SK-N-SH (cell line): ENCODE data around the gene MACROD2. TPM values are rescaled to one million over a fixed set of nuclear protein-coding genes. Genes with fewer than 3 reads are reported as not detected.

Experiments used
- CTCF ChIA-PET: fragments of 300-600, 350-600 bp; formaldehyde crosslinking; extraction: SDS; loops from one replicate; lab custom pipeline; 2021; lab: Yijun Ruan, JAX
- POLR2A ChIA-PET: fragments of 350-600 bp; sonication (Branson Sonifier 250); formaldehyde crosslinking; extraction: SDS; loops from one replicate; lab custom pipeline; 2020; ENCODE audit warnings: antibody characterized with exemption, inconsistent platforms; lab: Yijun Ruan, JAX
- DNase-seq: peaks from one replicate; pipeline ENCODE4 v3.0.0; 2012
- H2AFZ ChIP-seq: fragments of 200-600 bp; sonication (generic); 2 replicates; pipeline ENCODE4 v1.8.1; 2016; ENCODE audit warnings: antibody characterized with exemption, mild to moderate bottlenecking, low read depth
- H3F3A ChIP-seq: fragments of 200-600 bp; sonication (generic); replicated peaks from 2 replicates; pipeline ENCODE3; 2016; ENCODE audit warnings: antibody characterized with exemption, mild to moderate bottlenecking; ENCODE audit not compliant: insufficient read depth
- H3K27ac ChIP-seq, 2 experiments: fragments of 200-500 bp in 1 of 2; fragments of 200-600 bp in 1 of 2; sonication (Bioruptor generic) in 1 of 2; sonication (generic), shearing (Covaris generic) in 1 of 2; 2 replicates each; pipeline versions ENCODE4 v1.5.1 to v1.6.1; 2014 to 2016; ENCODE audit warnings: low read depth in 2 of 2, inconsistent platforms in 1 of 2, low read length in 1 of 2, mild to moderate bottlenecking in 1 of 2, mixed read lengths in 1 of 2
- H3K27me3 ChIP-seq: fragments of 200-600 bp; sonication (generic), shearing (Covaris generic); 2 replicates; pipeline ENCODE4 v1.6.1; 2016; ENCODE audit warnings: mixed run types; ENCODE audit not compliant: insufficient read depth
- H3K36me3 ChIP-seq, 2 experiments: fragments of 200-500 bp in 1 of 2; fragments of 200-600 bp in 1 of 2; sonication (Bioruptor generic) in 1 of 2; sonication (generic) in 1 of 2; replicated peaks in 1 of 2; 2 replicates each; pipeline versions ENCODE3 to v1.5.1; 2014 to 2016; ENCODE audit warnings: low read length in 1 of 2, mild to moderate bottlenecking in 1 of 2; ENCODE audit not compliant: insufficient read depth in 2 of 2, control insufficient read depth in 1 of 2
- H3K4me1 ChIP-seq, 2 experiments: fragments of 200-500 bp in 1 of 2; fragments of 200-600 bp in 1 of 2; sonication (Bioruptor generic) in 1 of 2; sonication (generic), shearing (Covaris generic) in 1 of 2; 2 replicates each; pipeline versions ENCODE4 v1.5.1 to v1.6.1; 2014 to 2016; ENCODE audit warnings: low read depth in 1 of 2, low read length in 1 of 2, mixed run types in 1 of 2; ENCODE audit not compliant: insufficient read depth in 2 of 2, control insufficient read depth in 1 of 2
- H3K4me2 ChIP-seq: fragments of 200-600 bp; sonication (generic), shearing (Covaris generic); 2 replicates; pipeline ENCODE4 v1.6.1; 2017; ENCODE audit warnings: mixed run types
- H3K4me3 ChIP-seq, 2 experiments: fragments of 200-500 bp in 1 of 2; fragments of 200-600 bp in 1 of 2; sonication (Bioruptor generic) in 1 of 2; sonication (generic), shearing (Covaris generic) in 1 of 2; 2 replicates each; pipeline versions ENCODE4 v1.5.1 to v1.8.1; 2014 to 2016; ENCODE audit warnings: low read depth in 2 of 2, inconsistent platforms in 1 of 2, low read length in 1 of 2, mild to moderate bottlenecking in 1 of 2, mixed read lengths in 1 of 2, moderate library complexity in 1 of 2
- H3K79me2 ChIP-seq: fragments of 200-600 bp; sonication (generic); 2 replicates; pipeline ENCODE4 v1.8.1; 2017; ENCODE audit warnings: mild to moderate bottlenecking; ENCODE audit not compliant: insufficient read depth
- H3K9ac ChIP-seq: fragments of 200-600 bp; sonication (generic); 2 replicates; pipeline ENCODE4 v1.6.1; 2017; ENCODE audit warnings: mixed run types
- H3K9me2 ChIP-seq: fragments of 200-600 bp; sonication (generic); 2 replicates; pipeline ENCODE4 v1.6.1; 2017; ENCODE audit warnings: mixed run types
- H3K9me3 ChIP-seq: fragments of 200-600 bp; sonication (generic); 2 replicates; pipeline ENCODE4 v1.6.1; 2017; ENCODE audit warnings: mixed run types, mild to moderate bottlenecking, moderate library complexity
- H4K20me1 ChIP-seq: fragments of 200-600 bp; sonication (generic); 2 replicates; pipeline ENCODE4 v1.6.1; 2017; ENCODE audit warnings: mild to moderate bottlenecking, mixed run types; ENCODE audit not compliant: insufficient read depth
- CTCF ChIP-seq: fragments of 200-600 bp; sonication (generic); IDR thresholded peaks from 2 replicates; pipeline ENCODE4 v1.6.1; 2017; ENCODE audit warnings: antibody characterized with exemption, mild to moderate bottlenecking, moderate library complexity
- ELF1 ChIP-seq: IDR thresholded peaks from 2 replicates; pipeline ENCODE4 v1.4.0; 2012
- EZH2phosphoT487 ChIP-seq: fragments of 200-600 bp; sonication (generic); IDR thresholded peaks from 2 replicates; pipeline ENCODE4 v1.6.1; 2017; ENCODE audit warnings: low read depth, mixed run types, mild to moderate bottlenecking, antibody characterized with exemption, moderate library complexity, borderline replicate concordance
- FOSL2 ChIP-seq: IDR thresholded peaks from 2 replicates; pipeline ENCODE4 v1.4.0; 2012; ENCODE audit warnings: low read depth, mild to moderate bottlenecking, moderate library complexity, borderline replicate concordance
- FOXJ3 ChIP-seq: sonication (generic); formaldehyde crosslinking; IDR thresholded peaks from 2 replicates; pipeline ENCODE4 v1.5.1; 2020; ENCODE audit warnings: mild to moderate bottlenecking, missing genetic modification reagents
- GABPA ChIP-seq: IDR thresholded peaks from 2 replicates; pipeline ENCODE4 v1.4.0; 2012; ENCODE audit warnings: low read depth, mild to moderate bottlenecking
- JUND ChIP-seq: IDR thresholded peaks from 2 replicates; pipeline ENCODE4 v1.4.0; 2012
- MAX ChIP-seq: IDR thresholded peaks from 2 replicates; pipeline ENCODE4 v1.4.0; 2012; ENCODE audit warnings: low read depth
- MXI1 ChIP-seq: IDR thresholded peaks from 2 replicates; pipeline ENCODE4 v1.6.1; 2012; ENCODE audit warnings: mild to moderate bottlenecking, low read depth, low read length, improper control_type of control experiment
- RAD21 ChIP-seq: IDR thresholded peaks from 2 replicates; pipeline ENCODE4 v1.6.1; 2012; ENCODE audit warnings: mild to moderate bottlenecking, low read length
- RFX5 ChIP-seq: IDR thresholded peaks from 2 replicates; pipeline ENCODE4 v1.6.1; 2012; ENCODE audit warnings: mild to moderate bottlenecking, improper control_type of control experiment, low read length
- RXRA ChIP-seq: IDR thresholded peaks from 2 replicates; pipeline ENCODE4 v1.4.0; 2012; ENCODE audit warnings: low read depth, mild to moderate bottlenecking, borderline replicate concordance
- SIN3A ChIP-seq: IDR thresholded peaks from 2 replicates; pipeline ENCODE4 v1.6.1; 2012; ENCODE audit warnings: low read depth, mild to moderate bottlenecking, low read length, moderate library complexity, borderline replicate concordance
- TAF1 ChIP-seq: IDR thresholded peaks from 2 replicates; pipeline ENCODE4 v1.6.1; 2012; ENCODE audit warnings: low read depth, mild to moderate bottlenecking, low read length, moderate library complexity, borderline replicate concordance
- TCF12 ChIP-seq: IDR thresholded peaks from 2 replicates; pipeline ENCODE4 v1.4.0; 2012
- TEAD4 ChIP-seq: IDR thresholded peaks from 2 replicates; pipeline ENCODE4 v1.4.0; 2012; ENCODE audit warnings: mild to moderate bottlenecking, borderline replicate concordance; ENCODE audit not compliant: insufficient read depth
- USF1 ChIP-seq: IDR thresholded peaks from 2 replicates; pipeline ENCODE4 v1.4.0; 2012; ENCODE audit warnings: low read depth, borderline replicate concordance
- YY1 ChIP-seq: IDR thresholded peaks from 2 replicates; pipeline ENCODE4 v1.4.0; 2012; ENCODE audit warnings: low read depth, mild to moderate bottlenecking
- ZBTB33 ChIP-seq: IDR thresholded peaks from 2 replicates; pipeline ENCODE4 v1.4.0; 2012; ENCODE audit warnings: low read depth, borderline replicate concordance
- polyA plus RNA-seq, 3 experiments: library from polyadenylated mRNA; depleted of rRNA; stranded (reverse); fragments of >200 nt; gene quantifications; 2 replicates each; pipeline ENCODE4 v1.2.3, GENCODE V29; 2012
- TF ChIP-seq, protein P1 (sequence below): fragments of 150-350 bp; IDR thresholded peaks from 2 replicates; pipeline ENCODE4 v1.6.1; 2017; ENCODE audit warnings: antibody characterized with exemption, low read length, low read depth, borderline replicate concordance

Gene MACROD2
- polyA plus RNA-seq, 1 of the 3 experiments (the other 2 are of a cell fraction): 0.33 TPM

DNA sequence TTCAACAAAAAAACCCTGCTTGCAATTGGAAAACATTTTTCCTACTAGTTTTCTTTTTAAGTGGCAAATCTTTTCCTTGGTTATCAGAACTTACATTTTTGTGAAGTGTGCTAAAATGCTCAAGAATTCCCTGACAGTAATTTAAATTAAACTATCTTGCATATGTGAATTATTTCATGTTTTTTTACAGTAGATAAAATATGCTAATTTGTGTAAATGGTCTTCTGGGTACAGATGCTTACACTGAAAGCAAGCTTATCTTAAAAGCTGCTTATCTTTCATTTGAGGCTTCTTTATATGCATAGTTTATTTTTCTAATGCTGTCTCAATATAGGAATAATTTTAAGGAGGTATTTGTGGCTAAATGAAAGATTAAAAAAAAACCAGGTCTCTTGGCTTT, 745.1 kb downstream of the MACROD2 start:
- Histone ChIP-seq H3K79me2 (no peaks in the 10 kb centered on the region), H2AFZ (no peak overlapping the region), H3K27ac (no peak overlapping the region), H3F3A (no peaks in the 10 kb centered on the region), H3K36me3 (no peaks in the 10 kb centered on the region), H3K4me3 (no peak overlapping the region), H3K4me1 (no peaks in the 10 kb centered on the region; a peak in 1 of 4 replicates), H4K20me1 (no peaks in the 10 kb centered on the region), H3K27me3 (no peaks in the 10 kb centered on the region), H3K9me3 (no peaks in the 10 kb centered on the region), H3K9ac (no peak overlapping the region), H3K9me2 (no peaks in the 10 kb centered on the region), H3K4me2 (no peak overlapping the region)
- TF ChIP-seq TEAD4 (no peak), FOSL2 (no peak), MXI1 (no peak), CTCF (no peak), TAF1 (no peak), MAX (no peak), RAD21 (no peak), ZBTB33 (no peak), JUND (no peak), RFX5 (no peak), SIN3A (no peak), ELF1 (no peak), YY1 (no peak), RXRA (no peak), EZH2phosphoT487 (no peak), GABPA (no peak), FOXJ3 (no peak), TCF12 (no peak), USF1 (no peak)
- TF ChIP-seq, protein P1, sequence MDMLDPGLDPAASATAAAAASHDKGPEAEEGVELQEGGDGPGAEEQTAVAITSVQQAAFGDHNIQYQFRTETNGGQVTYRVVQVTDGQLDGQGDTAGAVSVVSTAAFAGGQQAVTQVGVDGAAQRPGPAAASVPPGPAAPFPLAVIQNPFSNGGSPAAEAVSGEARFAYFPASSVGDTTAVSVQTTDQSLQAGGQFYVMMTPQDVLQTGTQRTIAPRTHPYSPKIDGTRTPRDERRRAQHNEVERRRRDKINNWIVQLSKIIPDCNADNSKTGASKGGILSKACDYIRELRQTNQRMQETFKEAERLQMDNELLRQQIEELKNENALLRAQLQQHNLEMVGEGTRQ: no peak
- ChIA-PET POLR2A (no interaction called here), CTCF (interaction anchor here (1.0 kb wide), 2 partner anchors 13 to 157 kb away, joined by 3 read pairs; no protein-coding TSS in a partner anchor)
- DNase-seq: no peak
